ENCODE measurements around the gene SIM1. TPM values are rescaled to one million over a fixed set of nuclear protein-coding genes. Genes with fewer than 3 reads are reported as not detected.
A peak's percentile ranks its signal among the peaks of the same experiment; 100 is the strongest.

Gene SIM1
- total and polyA plus RNA-seq, 2 experiments from 2014 or later, result not detected

DNA sequence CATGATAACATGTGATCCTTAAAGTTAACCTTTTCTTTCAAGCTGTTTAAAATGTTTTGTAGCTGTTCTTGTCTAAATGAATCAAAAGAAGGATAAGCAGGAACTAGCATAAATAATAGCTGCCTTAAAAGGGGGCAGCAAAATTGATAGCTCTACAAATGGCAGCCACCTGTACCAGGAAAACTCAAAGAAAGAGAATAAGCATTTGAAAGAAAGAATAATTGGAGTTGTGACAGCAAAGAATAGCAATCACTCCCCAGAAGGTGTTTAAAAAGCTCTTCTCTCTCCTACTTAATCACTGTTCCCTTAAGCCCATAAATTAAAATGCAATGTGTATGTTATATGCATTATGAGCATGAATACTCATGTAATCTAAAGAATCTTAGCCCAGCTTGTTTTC lies 114.6 kb downstream of the SIM1 start:
- Histone ChIP-seq H3K36me3 (no peaks in the 10 kb centered on the region), H3K27me3 (no peaks in the 10 kb centered on the region), H3K4me3 (no peak overlapping the region), H3K4me1 (ENCODE audit: low read depth) (no peaks in the 10 kb centered on the region), H3K27ac (no peak overlapping the region), H3K9me3 (ENCODE audit: low read depth) (no peaks in the 10 kb centered on the region)
- TF ChIP-seq, protein P1, sequence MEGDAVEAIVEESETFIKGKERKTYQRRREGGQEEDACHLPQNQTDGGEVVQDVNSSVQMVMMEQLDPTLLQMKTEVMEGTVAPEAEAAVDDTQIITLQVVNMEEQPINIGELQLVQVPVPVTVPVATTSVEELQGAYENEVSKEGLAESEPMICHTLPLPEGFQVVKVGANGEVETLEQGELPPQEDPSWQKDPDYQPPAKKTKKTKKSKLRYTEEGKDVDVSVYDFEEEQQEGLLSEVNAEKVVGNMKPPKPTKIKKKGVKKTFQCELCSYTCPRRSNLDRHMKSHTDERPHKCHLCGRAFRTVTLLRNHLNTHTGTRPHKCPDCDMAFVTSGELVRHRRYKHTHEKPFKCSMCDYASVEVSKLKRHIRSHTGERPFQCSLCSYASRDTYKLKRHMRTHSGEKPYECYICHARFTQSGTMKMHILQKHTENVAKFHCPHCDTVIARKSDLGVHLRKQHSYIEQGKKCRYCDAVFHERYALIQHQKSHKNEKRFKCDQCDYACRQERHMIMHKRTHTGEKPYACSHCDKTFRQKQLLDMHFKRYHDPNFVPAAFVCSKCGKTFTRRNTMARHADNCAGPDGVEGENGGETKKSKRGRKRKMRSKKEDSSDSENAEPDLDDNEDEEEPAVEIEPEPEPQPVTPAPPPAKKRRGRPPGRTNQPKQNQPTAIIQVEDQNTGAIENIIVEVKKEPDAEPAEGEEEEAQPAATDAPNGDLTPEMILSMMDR (IDR thresholded peaks at IDR 0.05; ENCODE audit: low read depth, low read length), result no peak
- DNase-seq (ENCODE audit: low read depth in 1 of 2, low spot score in 1 of 2), result no peak

DNA sequence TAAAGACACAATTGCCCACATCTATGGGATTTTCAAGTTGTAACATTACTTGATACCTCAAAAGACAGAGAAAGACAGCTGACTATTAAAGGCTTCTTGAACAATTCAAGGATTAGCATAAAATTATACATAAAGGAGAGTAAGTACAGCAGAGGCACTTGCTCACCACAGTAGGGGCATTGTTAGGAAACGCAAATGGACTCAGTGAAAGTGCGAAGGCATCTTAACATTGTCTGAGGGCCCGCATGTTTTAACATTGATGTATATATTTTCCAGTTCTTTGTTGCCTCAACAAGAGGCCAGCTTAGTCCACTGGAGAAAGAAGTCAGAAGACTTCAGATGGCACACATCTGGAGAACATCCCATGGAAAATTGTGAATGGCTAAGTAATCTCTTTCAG lies 115.4 kb downstream of the SIM1 start:
- Histone ChIP-seq H3K9me3 (ENCODE audit: low read depth) (no peaks in the 10 kb centered on the region), H3K27me3 (no peaks in the 10 kb centered on the region), H3K4me1 (ENCODE audit: low read depth) (no peaks in the 10 kb centered on the region), H3K4me3 (no peak overlapping the region), H3K36me3 (no peaks in the 10 kb centered on the region), H3K27ac (no peak overlapping the region)
- TF ChIP-seq, protein P1 (IDR thresholded peaks at IDR 0.05; ENCODE audit: low read depth, low read length), result no peak
- DNase-seq (ENCODE audit: low read depth in 1 of 2, low spot score in 1 of 2), result no peak

DNA sequence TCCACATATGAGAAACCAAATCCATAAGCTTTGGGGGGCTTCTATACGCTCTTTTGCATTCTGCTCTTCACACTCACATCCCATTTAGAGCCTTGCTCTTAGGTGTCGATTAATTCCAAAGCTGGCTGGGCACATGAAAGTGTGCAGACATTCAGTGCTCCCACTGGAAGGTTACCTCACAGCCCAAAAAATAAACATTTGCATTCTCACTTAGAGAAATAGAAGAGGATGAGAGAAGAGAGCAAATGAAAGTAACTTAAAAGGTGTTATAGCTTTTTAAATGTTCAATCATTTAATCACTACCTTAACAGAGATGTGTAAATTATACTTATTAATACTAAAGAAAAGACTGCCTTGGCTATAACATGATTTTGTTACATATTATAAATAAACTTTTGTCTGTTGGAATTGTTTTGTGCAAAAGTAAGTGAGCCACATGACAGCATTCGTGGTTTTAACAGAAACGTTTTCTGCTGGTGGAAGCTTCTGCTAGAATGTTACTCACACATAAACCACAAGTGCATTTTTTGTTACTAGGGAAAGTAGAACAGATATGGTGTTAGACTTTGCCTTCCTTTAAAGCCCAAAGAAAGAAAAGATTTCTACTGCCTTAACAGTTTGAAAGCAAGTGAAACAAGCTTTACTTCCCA lies 116.7 kb downstream of the SIM1 start:
- Histone ChIP-seq H3K27ac (no peak overlapping the region), H3K4me3 (no peak overlapping the region), H3K36me3 (no peaks in the 10 kb centered on the region), H3K27me3 (no peaks in the 10 kb centered on the region), H3K9me3 (ENCODE audit: low read depth) (no peaks in the 10 kb centered on the region), H3K4me1 (ENCODE audit: low read depth) (peaks cover 8% of the 10 kb centered on the region)
- DNase-seq (ENCODE audit: low read depth in 1 of 2, low spot score in 1 of 2), result peak in 1 of 2 donors; percentile 69
- TF ChIP-seq, protein P1 (IDR thresholded peaks at IDR 0.05; ENCODE audit: low read depth, low read length), result no peak

DNA sequence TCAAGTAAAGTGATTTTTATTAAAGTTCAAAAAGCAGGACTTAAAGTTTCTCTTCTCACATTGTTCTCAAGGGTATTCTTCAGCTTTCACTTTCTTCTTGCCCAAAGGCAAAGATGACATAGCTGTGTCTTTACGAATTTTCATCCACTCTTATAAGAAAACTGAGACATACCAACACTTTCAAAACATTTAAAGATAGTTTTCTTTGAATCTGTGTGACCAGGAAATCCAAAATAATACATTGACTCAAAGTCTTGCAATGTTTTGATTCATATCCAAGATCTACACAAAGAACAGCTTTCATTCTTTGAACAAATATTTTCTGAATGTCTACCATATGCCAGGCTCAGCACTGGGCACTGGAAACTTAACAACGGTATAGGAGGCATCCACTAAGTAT lies 117.9 kb downstream of the SIM1 start:
- H3K27ac ChIP-seq, result no peak overlapping the region
- no peak overlapping the region for H3K4me3 ChIP-seq
- DNase-seq (ENCODE audit: low read depth in 1 of 2, low spot score in 1 of 2), result peak in 1 of 2 donors; percentile 62
- no peaks in the 10 kb centered on the region for H3K36me3 ChIP-seq
- H3K9me3 ChIP-seq (ENCODE audit: low read depth), result no peaks in the 10 kb centered on the region
- H3K27me3 ChIP-seq, result no peaks in the 10 kb centered on the region
- peaks cover 11% of the 10 kb centered on the region for H3K4me1 ChIP-seq (ENCODE audit: low read depth)
- TF ChIP-seq, protein P1 (IDR thresholded peaks at IDR 0.05; ENCODE audit: low read depth, low read length), result no peak

DNA sequence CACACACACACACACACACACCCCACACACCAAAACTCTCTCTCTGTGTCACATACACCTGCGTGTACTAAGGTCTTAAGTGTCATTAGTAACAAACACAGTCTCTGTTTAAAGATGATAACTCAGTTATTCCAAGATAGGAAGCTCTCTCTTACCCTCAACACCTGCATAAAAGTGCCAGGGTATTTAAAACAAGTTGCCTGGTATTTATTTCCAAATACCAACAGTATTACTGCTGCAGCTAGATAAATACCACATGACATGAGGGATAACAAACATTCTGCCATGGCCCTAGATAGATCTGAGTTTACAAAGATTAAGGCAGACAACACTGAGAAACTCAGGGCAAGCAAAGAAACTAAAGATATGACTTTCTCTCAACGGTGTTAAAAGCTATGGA lies 118.5 kb downstream of the SIM1 start:
- peaks cover 11% of the 10 kb centered on the region for H3K4me1 ChIP-seq (ENCODE audit: low read depth)
- TF ChIP-seq, protein P1 (IDR thresholded peaks at IDR 0.05; ENCODE audit: low read depth, low read length), result no peak
- H3K36me3 ChIP-seq, result no peaks in the 10 kb centered on the region
- DNase-seq (ENCODE audit: low read depth in 1 of 2, low spot score in 1 of 2), result no peak
- no peaks in the 10 kb centered on the region for H3K9me3 ChIP-seq (ENCODE audit: low read depth)
- no peak overlapping the region for H3K4me3 ChIP-seq
- no peak overlapping the region for H3K27ac ChIP-seq
- no peaks in the 10 kb centered on the region for H3K27me3 ChIP-seq

Measured in cardiac muscle cell (in vitro differentiated cells and primary cell).